ENCODE measurements around the gene CCDC106.

DNA sequence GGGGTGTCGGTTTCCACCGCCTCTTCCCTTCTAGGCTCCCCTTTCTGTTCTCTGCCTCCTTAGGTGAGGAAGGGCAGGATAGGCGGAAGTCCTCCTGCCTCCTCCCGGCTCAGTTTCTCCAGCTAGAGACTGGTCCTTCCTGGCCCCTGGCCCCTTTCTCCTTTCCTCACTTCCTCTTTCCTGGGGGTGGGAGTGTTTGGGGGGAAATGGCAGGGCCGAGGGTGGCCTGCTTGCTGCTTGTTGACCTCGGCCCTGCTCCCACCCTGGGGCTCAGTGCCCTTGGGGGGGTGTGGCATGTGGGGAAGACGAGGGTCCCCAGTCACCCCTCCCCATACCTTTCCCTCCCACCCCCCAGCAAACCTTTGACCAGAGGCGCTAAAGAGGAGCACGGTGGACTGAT, 11.8 kb downstream of the CCDC106 start:
- TF ChIP-seq, protein P1, sequence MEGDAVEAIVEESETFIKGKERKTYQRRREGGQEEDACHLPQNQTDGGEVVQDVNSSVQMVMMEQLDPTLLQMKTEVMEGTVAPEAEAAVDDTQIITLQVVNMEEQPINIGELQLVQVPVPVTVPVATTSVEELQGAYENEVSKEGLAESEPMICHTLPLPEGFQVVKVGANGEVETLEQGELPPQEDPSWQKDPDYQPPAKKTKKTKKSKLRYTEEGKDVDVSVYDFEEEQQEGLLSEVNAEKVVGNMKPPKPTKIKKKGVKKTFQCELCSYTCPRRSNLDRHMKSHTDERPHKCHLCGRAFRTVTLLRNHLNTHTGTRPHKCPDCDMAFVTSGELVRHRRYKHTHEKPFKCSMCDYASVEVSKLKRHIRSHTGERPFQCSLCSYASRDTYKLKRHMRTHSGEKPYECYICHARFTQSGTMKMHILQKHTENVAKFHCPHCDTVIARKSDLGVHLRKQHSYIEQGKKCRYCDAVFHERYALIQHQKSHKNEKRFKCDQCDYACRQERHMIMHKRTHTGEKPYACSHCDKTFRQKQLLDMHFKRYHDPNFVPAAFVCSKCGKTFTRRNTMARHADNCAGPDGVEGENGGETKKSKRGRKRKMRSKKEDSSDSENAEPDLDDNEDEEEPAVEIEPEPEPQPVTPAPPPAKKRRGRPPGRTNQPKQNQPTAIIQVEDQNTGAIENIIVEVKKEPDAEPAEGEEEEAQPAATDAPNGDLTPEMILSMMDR (IDR thresholded peaks at IDR 0.05), result no peak
- TF ChIP-seq EP300 (IDR thresholded peaks at IDR 0.05; ENCODE audit: low read depth) (no peak), POLR2A (IDR thresholded peaks at IDR 0.05) (no peak), POLR2AphosphoS5 (IDR thresholded peaks at IDR 0.05) (no peak)

Measured in transverse colon (tissue), 4 donors.